Eye (tissue), 1 donor: ENCODE data around the gene OCA2.
"Not testable (repeated sequence)": the region's sequence is repeated elsewhere in the genome, so short reads cannot be mapped to it uniquely, and the experiment has no call there.

Source experiments
- DNase-seq: peaks from one replicate; pipeline ENCODE4 v3.0.0-alpha.2; 2015

OCA2 gene

GRCh38 chr15:27866505-27867165 lies 232.5 kb downstream of the OCA2 start:
- DNase-seq = no peak

GRCh38 chr15:27865926-27866325 lies 233.2 kb downstream of the OCA2 start:
- no peak for DNase-seq

- DNase-seq = no peak
Observed at GRCh38 chr15:27865323-27865922, 233.7 kb downstream of the OCA2 start.

- DNase-seq = no peak
Observed at GRCh38 chr15:27864719-27865118, 234.4 kb downstream of the OCA2 start.

GRCh38 chr15:27864086-27864485 lies 235.0 kb downstream of the OCA2 start:
- DNase-seq = no peak

- no peak for DNase-seq
Observed at GRCh38 chr15:27863000-27863399, 236.1 kb downstream of the OCA2 start.

GRCh38 chr15:27861171-27861570 lies 237.9 kb downstream of the OCA2 start:
- no peak for DNase-seq

- no peak for DNase-seq
Observed at GRCh38 chr15:27855137-27855536, 244.0 kb downstream of the OCA2 start.

GRCh38 chr15:27854601-27855000 lies 244.5 kb downstream of the OCA2 start:
- no peak for DNase-seq

GRCh38 chr15:27853624-27854455 lies 245.3 kb downstream of the OCA2 start:
- DNase-seq = no peak

- DNase-seq = no peak
Observed at GRCh38 chr15:27851858-27852210, 247.3 kb downstream of the OCA2 start.

GRCh38 chr15:27850981-27851857 lies 247.9 kb downstream of the OCA2 start:
- DNase-seq = no peak

- no peak for DNase-seq
Observed at GRCh38 chr15:27850050-27850449, 249.1 kb downstream of the OCA2 start.

- not testable (repeated sequence) for DNase-seq
Observed at GRCh38 chr15:27848936-27849335, 250.2 kb downstream of the OCA2 start.

GRCh38 chr15:27847775-27848710 lies 251.1 kb downstream of the OCA2 start:
- DNase-seq = no peak

- no peak for DNase-seq
Observed at GRCh38 chr15:27846722-27847395, 252.3 kb downstream of the OCA2 start.

GRCh38 chr15:27845535-27846369 lies 253.4 kb downstream of the OCA2 start:
- DNase-seq = no peak

GRCh38 chr15:27844018-27844666 lies 255.0 kb downstream of the OCA2 start:
- no peak for DNase-seq

- DNase-seq = no peak
Observed at GRCh38 chr15:27843146-27843545, 256.0 kb downstream of the OCA2 start.

- no peak for DNase-seq
Observed at GRCh38 chr15:27842526-27842925, 256.6 kb downstream of the OCA2 start.
